Neural cell (in vitro differentiated cells): ENCODE measurements around the gene WDR82.

Experiments used
- EP300 ChIP-seq: fragments of 450-650 bp; conservative IDR thresholded peaks from 2 replicates; pipeline ENCODE4 v1.6.1; 2014; ENCODE audit warnings: antibody characterized with exemption, mild to moderate bottlenecking, moderate library complexity; ENCODE audit not compliant: poor library complexity, severe bottlenecking
- EZH2 ChIP-seq: fragments of 200-600, 300-800 bp; shearing (Covaris generic), sonication (generic); IDR thresholded peaks from 2 replicates; pipeline ENCODE4 v1.6.1; 2014; ENCODE audit warnings: antibody characterized with exemption, low read length, borderline replicate concordance, mild to moderate bottlenecking; ENCODE audit not compliant: insufficient read depth, poor library complexity, severe bottlenecking
- MXI1 ChIP-seq: fragments of 450-650 bp; conservative IDR thresholded peaks from 2 replicates; pipeline ENCODE4 v1.6.1; 2014; ENCODE audit warnings: antibody characterized with exemption, mild to moderate bottlenecking; ENCODE audit not compliant: poor library complexity, severe bottlenecking
- POLR2AphosphoS5 ChIP-seq: IDR thresholded peaks from 2 replicates; pipeline ENCODE4 v1.6.1; 2012
- RAD21 ChIP-seq: fragments of 450-650 bp; conservative IDR thresholded peaks from 2 replicates; pipeline ENCODE4 v1.6.1; 2014; ENCODE audit warnings: antibody characterized with exemption, mild to moderate bottlenecking, moderate library complexity
- SMC3 ChIP-seq: fragments of 450-650 bp; conservative IDR thresholded peaks from 2 replicates; pipeline ENCODE4 v1.6.1; 2014; ENCODE audit warnings: antibody characterized with exemption, mild to moderate bottlenecking, moderate library complexity; ENCODE audit not compliant: poor library complexity
- TAF1 ChIP-seq: IDR thresholded peaks from 2 replicates; pipeline ENCODE4 v1.6.1; 2012; ENCODE audit warnings: low read depth
- TF ChIP-seq, protein P1 (sequence below): fragments of 450-650 bp; IDR thresholded peaks from 2 replicates; pipeline ENCODE4 v1.5.1; 2014; ENCODE audit warnings: antibody characterized with exemption, mild to moderate bottlenecking, moderate library complexity; ENCODE audit not compliant: poor library complexity, severe bottlenecking
- TF ChIP-seq, protein P2 (sequence below): IDR thresholded peaks from 2 replicates; pipeline ENCODE4 v1.6.1; 2012; ENCODE audit warnings: borderline replicate concordance

DNA sequence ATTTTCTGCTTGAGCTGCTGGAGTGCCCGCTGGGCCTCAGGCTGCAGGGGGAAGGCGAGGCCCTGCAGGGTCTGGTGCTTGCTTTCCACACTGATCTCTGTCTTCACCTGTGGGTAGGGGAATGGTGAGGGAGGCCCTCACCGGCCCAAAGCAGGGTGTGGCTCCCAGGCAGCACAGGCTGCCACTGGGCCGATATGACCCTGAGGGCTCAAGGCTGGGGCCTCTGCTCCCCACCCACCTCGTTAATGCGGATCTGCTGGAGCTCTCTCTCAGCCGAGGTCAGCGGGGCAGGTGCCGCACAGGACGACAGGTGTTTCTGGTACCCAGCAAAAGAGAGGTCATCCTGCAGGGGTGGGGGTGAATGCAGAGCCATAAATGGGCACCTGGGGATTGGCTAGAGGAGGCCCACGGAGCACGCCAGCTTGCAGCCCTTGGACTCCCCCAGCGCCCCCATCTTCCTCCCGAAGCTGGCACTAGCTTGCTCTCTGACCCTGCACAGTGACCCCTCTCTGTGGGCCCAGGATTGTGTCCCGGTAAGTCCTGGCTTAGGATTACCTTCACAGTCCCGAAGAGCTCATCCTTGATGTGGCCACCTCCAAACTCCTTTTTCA lies 47.5 kb downstream of the WDR82 start:
- TF ChIP-seq, protein P1, sequence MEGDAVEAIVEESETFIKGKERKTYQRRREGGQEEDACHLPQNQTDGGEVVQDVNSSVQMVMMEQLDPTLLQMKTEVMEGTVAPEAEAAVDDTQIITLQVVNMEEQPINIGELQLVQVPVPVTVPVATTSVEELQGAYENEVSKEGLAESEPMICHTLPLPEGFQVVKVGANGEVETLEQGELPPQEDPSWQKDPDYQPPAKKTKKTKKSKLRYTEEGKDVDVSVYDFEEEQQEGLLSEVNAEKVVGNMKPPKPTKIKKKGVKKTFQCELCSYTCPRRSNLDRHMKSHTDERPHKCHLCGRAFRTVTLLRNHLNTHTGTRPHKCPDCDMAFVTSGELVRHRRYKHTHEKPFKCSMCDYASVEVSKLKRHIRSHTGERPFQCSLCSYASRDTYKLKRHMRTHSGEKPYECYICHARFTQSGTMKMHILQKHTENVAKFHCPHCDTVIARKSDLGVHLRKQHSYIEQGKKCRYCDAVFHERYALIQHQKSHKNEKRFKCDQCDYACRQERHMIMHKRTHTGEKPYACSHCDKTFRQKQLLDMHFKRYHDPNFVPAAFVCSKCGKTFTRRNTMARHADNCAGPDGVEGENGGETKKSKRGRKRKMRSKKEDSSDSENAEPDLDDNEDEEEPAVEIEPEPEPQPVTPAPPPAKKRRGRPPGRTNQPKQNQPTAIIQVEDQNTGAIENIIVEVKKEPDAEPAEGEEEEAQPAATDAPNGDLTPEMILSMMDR, result no peak
- TF ChIP-seq POLR2AphosphoS5, result no peak
- TF ChIP-seq, protein P2, sequence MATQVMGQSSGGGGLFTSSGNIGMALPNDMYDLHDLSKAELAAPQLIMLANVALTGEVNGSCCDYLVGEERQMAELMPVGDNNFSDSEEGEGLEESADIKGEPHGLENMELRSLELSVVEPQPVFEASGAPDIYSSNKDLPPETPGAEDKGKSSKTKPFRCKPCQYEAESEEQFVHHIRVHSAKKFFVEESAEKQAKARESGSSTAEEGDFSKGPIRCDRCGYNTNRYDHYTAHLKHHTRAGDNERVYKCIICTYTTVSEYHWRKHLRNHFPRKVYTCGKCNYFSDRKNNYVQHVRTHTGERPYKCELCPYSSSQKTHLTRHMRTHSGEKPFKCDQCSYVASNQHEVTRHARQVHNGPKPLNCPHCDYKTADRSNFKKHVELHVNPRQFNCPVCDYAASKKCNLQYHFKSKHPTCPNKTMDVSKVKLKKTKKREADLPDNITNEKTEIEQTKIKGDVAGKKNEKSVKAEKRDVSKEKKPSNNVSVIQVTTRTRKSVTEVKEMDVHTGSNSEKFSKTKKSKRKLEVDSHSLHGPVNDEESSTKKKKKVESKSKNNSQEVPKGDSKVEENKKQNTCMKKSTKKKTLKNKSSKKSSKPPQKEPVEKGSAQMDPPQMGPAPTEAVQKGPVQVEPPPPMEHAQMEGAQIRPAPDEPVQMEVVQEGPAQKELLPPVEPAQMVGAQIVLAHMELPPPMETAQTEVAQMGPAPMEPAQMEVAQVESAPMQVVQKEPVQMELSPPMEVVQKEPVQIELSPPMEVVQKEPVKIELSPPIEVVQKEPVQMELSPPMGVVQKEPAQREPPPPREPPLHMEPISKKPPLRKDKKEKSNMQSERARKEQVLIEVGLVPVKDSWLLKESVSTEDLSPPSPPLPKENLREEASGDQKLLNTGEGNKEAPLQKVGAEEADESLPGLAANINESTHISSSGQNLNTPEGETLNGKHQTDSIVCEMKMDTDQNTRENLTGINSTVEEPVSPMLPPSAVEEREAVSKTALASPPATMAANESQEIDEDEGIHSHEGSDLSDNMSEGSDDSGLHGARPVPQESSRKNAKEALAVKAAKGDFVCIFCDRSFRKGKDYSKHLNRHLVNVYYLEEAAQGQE, result no peak
- no peak for TF ChIP-seq SMC3
- no peak for TF ChIP-seq TAF1
- TF ChIP-seq RAD21, result no peak
- no peak for TF ChIP-seq EP300
- TF ChIP-seq EZH2, result no peak
- no peak for TF ChIP-seq MXI1
